Left cardiac atrium (tissue), 4 donors: ENCODE measurements around the gene CSNK2A2. TPM values are rescaled to one million over a fixed set of nuclear protein-coding genes. Genes with fewer than 3 reads are reported as not detected.

Experiments
- ATAC-seq, 2 donors: fragments of 200-7000 bp; cut with Tn5 transposase; one replicate each; pipeline ENCODE4 v1.9.1; 2020; ENCODE audit warnings: mild to moderate bottlenecking in 2 of 2, moderate library complexity in 2 of 2
- DNase-seq: peaks from one replicate; pipeline ENCODE4 v3.0.0-alpha.2; 2020
- intact Hi-C, 2 donors: fragments of 100-400 bp; cut with DNase I; formaldehyde crosslinking; loops; one replicate each; pipeline versions ENCODE4 v1.14.1 to v1.15.1; 2022 to 2023
- long read RNA-seq: library from polyadenylated mRNA; unstranded; transcript quantifications from one replicate; pipeline ENCODE4 v2.0.0, GENCODE V29; 2021
- total RNA-seq, 2 donors: library from RNA; stranded (reverse); fragmentation: NEBNext Ultra II Directional; extraction: Animal tissue kit (Norgen Biotek cat#: 25700); gene quantifications; one replicate each; pipeline ENCODE4 v1.2.1, GENCODE V29; 2021
- donor health status: DM: no; HTN: yes; CAD: no.
- donor health status: DM: no; HTN: yes; CAD: no; lungs with severe emphysema.
- donor health status: DM: yes; HTN: yes; CAD: no.
- donor health status: Dilated cardiomyopathy.

Gene CSNK2A2
- total RNA-seq: 10 to 100 TPM; 30.6 to 32.3 TPM
- long read RNA-seq, partial matches to known transcripts: 0 of 6 reads
- long read RNA-seq, other reads (novel, unspliced or antisense): 5 of 6 reads

- intact Hi-C loops: no loop called here
- peak; percentile 95 to 97 for ATAC-seq
- DNase-seq: peak; percentile 82
Observed at GRCh38 chr16:58198022-58198683, at the start of gene CSNK2A2. Gene CSNK2A2 (minus strand): TSS chr16:58198106. CDS start chr16:58197736, 370 bp downstream.

- intact Hi-C loops: no loop called here
- ATAC-seq (no peak), DNase-seq (no peak)
Observed at GRCh38 chr16:58243528-58244004, 45.7 kb upstream of the CSNK2A2 start.

DNA sequence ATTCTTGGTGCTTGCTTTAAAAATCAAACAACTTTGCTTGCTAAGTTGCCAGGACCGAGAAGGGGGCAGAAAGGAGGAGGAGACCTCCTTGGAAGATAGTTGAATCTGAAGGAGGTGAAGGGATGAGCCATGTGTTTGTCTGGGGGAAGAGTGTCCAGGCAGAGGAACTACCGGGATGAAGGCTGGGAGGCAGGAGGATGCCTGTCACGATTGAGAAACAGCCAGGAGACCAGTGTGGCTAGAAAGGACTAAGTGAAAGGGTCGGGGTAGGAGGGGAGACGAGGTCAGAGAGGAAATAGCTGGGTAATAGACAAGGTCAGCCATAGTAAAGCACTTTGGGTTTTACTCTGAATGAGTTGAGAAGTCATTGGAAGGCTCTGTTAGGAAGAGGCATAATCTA, 38.9 kb upstream of the CSNK2A2 start:
- intact Hi-C loops: no loop called here
- no peak for DNase-seq
- no peak for ATAC-seq

- peak; percentile 80 for DNase-seq
- peak; percentile 95 to 98 for ATAC-seq
- intact Hi-C loops: no loop called here
Observed at GRCh38 chr16:58236231-58236690, 38.4 kb upstream of the CSNK2A2 start.

GRCh38 chr16:58235663-58236062, 37.8 kb upstream of the CSNK2A2 start:
- no peak for ATAC-seq
- intact Hi-C loops: no loop called here
- no peak for DNase-seq

DNA sequence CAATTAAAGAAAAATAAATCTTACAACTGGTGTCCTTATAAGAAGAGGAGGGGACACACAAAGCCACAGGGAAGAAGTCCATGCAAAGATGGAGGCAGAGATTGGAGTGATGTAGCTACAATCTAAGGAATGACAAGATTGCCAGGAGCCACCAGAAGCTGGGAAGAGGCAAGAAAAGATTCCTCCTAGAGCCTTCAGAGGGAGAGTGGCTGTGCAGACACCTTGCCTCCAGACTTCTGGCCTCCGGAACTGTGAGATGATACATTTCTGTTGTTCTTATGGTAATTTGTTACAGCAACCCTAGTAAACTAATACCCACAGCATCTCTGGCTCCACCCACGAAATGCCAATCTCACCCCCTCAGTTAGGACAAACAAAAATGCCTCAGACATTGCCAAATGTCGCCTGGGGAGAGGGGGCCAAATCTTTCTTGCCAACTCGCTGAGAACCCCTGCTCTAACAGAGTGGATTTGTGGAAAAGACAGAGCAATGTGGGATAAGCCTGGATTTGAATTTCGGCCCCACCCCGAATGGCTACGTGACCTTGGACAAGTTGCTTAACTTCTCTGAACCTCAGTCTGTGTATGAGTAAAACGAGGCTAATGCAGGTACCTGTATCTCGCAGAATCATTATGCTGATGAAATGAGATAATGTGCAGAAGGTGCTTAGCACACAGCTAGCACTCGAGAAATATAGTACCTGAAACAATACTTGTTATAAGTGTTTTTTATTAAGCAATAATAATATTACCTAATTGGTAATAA, 37.1 kb upstream of the CSNK2A2 start:
- no peak for ATAC-seq
- DNase-seq: no peak
- intact Hi-C loops: no loop called here

DNA sequence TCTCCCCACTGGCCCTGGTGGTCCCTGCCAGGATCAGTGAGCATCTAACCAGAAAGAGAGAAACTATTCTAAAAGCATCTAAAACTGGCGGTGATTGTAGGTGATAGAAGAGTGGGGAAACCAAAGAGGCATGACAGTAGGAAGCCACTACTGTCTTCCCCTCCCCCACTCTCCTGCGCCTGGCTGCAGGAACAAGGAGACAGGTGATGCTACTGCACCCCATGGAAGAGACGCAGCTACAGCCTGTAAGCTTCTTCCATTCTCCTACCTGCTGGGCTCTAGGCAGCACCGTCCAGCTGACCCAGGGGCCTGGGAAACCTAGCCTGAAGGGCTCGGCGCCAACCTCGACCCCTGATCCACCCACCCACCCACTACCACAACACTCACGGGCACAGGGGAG, 32.4 kb upstream of the CSNK2A2 start:
- ATAC-seq: no peak
- intact Hi-C loops: no loop called here
- no peak for DNase-seq

- intact Hi-C loops: no loop called here
- ATAC-seq (no peak), DNase-seq (no peak)
Observed at GRCh38 chr16:58226790-58227189, 28.9 kb upstream of the CSNK2A2 start.

- ATAC-seq: no peak
- no peak for DNase-seq
- intact Hi-C loops: no loop called here
Observed at GRCh38 chr16:58225965-58226602, 28.2 kb upstream of the CSNK2A2 start.

DNA sequence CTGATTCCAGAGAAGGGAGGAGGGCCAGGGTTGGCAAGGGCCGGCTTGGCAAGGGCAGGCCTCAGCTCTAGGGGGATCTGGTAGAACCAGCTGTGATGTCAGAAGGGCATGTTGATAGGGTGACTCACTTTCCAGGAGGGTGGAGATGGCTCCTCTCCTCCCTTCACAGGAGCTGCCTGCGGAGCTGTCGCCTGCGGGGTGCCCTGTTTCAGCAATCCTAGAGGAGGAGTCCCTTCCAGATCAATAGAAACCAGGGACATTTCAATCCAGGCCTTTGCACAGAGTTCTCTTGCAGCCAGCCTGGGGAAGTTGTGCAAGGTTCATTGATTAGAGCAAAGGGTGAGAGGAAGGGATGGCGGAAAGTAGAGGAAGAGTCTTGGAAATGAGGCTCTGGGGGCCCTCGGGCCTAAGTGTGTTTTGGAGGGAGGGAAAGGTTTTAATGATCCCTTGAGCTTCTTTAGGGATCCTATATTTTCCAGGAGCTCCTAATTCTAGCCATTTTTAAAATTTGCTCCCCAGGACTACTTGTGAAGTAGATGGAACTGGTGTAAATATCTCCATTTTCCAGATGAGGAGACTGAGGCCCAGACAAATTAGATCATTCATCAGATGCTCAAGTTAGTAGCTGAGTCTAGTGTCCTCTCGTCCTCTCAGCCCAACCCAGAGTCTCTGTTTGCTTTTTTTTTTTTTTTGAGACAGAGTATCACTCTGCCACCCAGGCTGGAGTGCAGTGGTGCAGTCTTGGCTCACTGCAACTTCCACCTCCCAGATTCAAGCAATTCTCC, 24.8 kb upstream of the CSNK2A2 start:
- intact Hi-C loops: no loop called here
- DNase-seq (no peak), ATAC-seq (peak; percentile 34 to 85)

- no peak for ATAC-seq
- intact Hi-C loops: no loop called here
- no peak for DNase-seq
Observed at GRCh38 chr16:58219432-58219831, 21.5 kb upstream of the CSNK2A2 start.

DNA sequence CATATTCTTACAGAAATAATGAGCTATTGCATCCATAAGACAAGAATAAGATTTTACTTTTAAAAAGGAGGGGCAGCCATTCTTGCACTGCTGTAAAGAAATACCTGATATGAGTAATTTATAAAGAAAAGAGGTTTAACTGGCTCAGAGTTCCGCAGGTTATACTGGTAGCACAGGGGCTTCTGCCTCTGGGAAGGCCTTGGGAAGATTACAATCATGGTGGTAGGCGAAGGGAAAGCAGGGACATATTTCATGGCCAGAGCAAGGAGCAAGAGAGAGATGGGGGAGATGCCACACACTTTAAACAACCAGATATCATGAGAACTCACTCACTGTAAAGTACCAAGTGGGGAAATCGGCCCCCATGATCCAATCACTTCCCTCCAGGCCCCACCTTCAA, 20.9 kb upstream of the CSNK2A2 start:
- ATAC-seq: no peak
- intact Hi-C loops: no loop called here
- DNase-seq: no peak

DNA sequence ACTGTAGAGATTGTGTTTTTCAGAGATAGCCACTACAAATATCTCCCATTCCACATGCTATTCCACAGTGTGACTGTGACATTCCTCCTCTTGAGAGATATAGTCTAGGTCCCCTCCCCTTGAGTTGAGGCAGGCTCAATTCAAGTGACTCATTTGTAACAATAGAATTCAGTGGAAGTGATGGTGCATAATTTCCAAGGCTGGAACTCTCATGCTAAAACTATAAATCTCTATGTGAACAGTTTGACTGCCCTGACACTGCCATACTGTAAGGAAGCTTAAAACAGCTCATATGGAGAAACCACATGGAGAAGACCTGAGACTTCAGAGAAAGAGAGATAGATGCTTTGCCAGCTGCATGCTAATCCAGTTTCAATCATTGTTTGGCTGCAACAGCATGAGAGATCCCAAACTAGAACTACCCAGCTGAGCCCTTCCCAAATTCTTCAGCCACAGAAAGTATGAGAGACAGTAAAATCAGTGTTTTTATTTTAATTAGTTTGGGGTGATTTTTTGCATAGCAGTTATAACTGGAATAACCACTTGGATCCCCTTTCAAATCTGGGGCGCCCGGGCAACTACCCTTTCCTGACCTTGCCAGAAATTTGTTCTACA, 19.5 kb upstream of the CSNK2A2 start:
- intact Hi-C loops: no loop called here
- no peak for DNase-seq
- no peak for ATAC-seq

DNA sequence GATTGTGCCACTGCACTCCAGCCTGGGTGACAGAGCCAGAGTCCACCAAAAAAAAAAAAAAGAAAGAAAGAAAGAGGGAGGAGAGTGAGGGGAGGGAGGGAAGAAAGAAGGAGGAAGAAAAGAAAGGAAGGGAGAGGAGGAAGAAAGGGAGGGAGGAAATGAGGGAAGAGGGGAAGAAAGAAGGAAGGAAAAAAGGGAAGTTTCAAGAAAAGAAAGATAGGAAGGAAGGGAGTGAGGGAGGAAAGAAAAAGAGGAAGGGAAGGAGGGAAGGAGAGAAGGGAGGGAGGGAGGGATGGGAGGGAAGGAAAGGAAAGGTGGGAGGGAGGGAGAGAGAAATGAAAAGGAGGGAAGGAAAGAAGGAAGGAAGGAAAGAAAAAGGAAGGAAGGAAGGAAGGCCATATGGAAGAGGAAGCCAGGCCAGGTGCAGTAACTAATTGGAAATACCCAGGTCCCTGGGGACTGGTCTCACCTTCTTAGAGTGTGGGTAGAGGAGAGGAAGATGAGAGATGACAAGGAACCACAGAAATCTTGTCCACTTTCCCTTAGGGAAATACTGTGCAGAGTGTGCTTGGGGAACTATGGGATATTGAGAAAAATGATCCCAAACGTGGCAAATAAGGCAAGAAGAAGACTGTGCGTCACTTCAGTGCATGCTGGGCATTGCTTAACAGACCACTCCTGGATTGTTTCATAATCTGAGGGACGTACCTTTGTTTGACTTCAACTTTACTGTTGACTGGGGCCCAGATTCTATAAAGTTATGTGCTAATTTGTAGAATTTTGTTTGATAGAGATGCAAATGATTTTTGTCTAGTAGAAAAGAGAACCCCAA, 15.1 kb upstream of the CSNK2A2 start:
- intact Hi-C loops: no loop called here
- ATAC-seq (no peak), DNase-seq (no peak)

- no peak for DNase-seq
- no peak for ATAC-seq
- intact Hi-C loops: no loop called here
Observed at GRCh38 chr16:58211846-58212245, 13.9 kb upstream of the CSNK2A2 start.

GRCh38 chr16:58211245-58211644, 13.3 kb upstream of the CSNK2A2 start:
- intact Hi-C loops: no loop called here
- DNase-seq (no peak), ATAC-seq (no peak)

DNA sequence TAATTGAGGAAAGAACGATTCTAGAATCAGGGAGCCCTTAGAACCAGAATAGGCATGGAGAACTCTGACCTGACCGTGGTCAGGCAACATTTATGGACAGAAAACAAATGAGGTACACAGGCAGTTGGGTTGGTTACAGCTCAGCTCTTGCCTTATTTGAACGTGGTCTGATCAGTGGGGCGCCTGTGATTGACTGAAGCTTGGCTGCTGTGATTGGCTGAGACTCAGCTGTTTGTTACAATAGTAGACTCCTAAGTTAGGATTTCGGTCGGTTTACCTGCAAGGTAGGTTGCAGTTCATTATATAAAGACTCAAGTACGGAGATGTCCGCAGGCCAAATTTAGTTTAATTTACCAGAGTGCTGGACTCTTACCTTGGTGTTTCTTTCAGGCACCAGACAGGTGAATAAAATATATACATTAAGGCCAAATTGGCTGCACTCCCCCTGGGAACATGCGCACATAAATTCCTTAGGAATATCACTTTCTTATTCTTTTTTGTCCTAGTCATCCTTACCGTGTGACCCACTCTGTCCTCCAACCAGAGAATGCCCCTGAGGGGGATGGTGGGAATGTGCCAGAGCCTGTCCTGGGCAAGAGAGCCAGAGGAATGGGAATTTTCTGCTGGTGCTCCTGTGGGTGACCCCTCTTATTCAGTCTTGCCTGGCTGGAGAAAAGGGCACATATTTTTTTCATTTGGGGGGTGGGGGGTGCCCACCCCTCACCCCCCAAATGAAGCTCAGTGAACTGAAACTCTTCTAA, 7.5 kb upstream of the CSNK2A2 start:
- intact Hi-C loops: no loop called here
- DNase-seq (no peak), ATAC-seq (no peak)
